ENCODE measurements around the gene PHLPP2. TPM values are rescaled to one million over a fixed set of nuclear protein-coding genes. Genes with fewer than 3 reads are reported as not detected.

PHLPP2 gene
- total RNA-seq, 2 donors from 2014 or later, result 5.0 to 21.2 TPM

DNA sequence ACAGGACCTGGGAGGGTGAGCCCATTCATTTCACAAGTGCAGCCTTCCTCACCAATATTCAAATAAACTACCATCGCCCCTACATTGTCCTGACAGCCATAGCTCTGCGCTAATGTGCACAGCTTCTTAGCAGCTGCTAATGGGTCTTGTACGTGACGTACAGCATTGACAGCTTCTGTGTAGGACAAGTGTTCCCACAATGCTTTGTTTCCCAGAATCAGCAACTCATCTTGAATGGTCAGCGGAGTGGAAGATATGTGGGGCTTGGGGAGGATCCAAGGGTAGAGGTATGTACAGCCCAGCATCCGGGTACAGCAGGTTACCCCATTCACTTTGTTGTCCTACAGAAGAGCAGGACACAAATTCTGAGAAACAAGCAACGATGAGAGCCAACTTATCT is 74.8 kb downstream of the PHLPP2 start:
- intact Hi-C loops (cut with DNase I), result no loop called here
- DNase-seq (ENCODE audit: low spot score), result no peak
- Histone ChIP-seq H3K4me3 (no peak overlapping the region), H3K4me1 (replicated peaks) (no peaks in the 10 kb centered on the region), H3K27me3 (replicated peaks; ENCODE audit: insufficient read depth) (no peaks in the 10 kb centered on the region), H3K9me3 (no peaks in the 10 kb centered on the region), H3K36me3 (no peaks in the 10 kb centered on the region), H3K27ac (no peak overlapping the region)
- 90% methylated on average over 7 of the region's 7 CpGs for WGBS
- TF ChIP-seq, protein P1, sequence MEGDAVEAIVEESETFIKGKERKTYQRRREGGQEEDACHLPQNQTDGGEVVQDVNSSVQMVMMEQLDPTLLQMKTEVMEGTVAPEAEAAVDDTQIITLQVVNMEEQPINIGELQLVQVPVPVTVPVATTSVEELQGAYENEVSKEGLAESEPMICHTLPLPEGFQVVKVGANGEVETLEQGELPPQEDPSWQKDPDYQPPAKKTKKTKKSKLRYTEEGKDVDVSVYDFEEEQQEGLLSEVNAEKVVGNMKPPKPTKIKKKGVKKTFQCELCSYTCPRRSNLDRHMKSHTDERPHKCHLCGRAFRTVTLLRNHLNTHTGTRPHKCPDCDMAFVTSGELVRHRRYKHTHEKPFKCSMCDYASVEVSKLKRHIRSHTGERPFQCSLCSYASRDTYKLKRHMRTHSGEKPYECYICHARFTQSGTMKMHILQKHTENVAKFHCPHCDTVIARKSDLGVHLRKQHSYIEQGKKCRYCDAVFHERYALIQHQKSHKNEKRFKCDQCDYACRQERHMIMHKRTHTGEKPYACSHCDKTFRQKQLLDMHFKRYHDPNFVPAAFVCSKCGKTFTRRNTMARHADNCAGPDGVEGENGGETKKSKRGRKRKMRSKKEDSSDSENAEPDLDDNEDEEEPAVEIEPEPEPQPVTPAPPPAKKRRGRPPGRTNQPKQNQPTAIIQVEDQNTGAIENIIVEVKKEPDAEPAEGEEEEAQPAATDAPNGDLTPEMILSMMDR (IDR thresholded peaks at IDR 0.05), result no peak
- TF ChIP-seq POLR2A (IDR thresholded peaks at IDR 0.05) (no peak), POLR2AphosphoS5 (IDR thresholded peaks at IDR 0.05) (no peak)

DNA sequence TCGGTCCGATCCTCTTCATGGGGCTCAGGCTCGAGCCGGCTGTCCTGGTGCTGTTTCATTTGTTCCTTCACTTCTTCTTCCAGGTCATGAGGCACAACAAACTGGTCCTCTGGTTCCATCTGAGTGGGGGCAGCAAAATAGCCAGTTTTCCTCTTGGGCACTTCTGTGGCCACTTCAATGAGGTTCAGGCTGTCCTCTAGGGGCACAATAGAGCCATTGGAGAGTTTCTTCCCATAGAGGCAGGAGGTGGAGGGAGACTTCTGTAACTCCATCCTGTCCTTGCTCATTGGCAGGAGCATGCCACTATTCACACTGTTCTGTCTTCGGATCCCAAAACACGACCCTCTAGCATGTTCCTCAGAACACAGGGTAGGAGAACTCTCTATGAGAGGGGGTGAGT is 75.6 kb downstream of the PHLPP2 start:
- Histone ChIP-seq H3K27ac (no peak overlapping the region), H3K36me3 (no peaks in the 10 kb centered on the region), H3K4me3 (no peak overlapping the region), H3K4me1 (replicated peaks) (no peaks in the 10 kb centered on the region), H3K27me3 (replicated peaks; ENCODE audit: insufficient read depth) (no peaks in the 10 kb centered on the region), H3K9me3 (no peaks in the 10 kb centered on the region)
- 92% methylated on average over 6 of the region's 6 CpGs for WGBS
- no peak for TF ChIP-seq POLR2AphosphoS5 (IDR thresholded peaks at IDR 0.05)
- TF ChIP-seq POLR2A (IDR thresholded peaks at IDR 0.05), result no peak
- TF ChIP-seq, protein P1 (IDR thresholded peaks at IDR 0.05), result no peak
- DNase-seq (ENCODE audit: low spot score), result no peak
- intact Hi-C loops (cut with DNase I), result no loop called here

DNA sequence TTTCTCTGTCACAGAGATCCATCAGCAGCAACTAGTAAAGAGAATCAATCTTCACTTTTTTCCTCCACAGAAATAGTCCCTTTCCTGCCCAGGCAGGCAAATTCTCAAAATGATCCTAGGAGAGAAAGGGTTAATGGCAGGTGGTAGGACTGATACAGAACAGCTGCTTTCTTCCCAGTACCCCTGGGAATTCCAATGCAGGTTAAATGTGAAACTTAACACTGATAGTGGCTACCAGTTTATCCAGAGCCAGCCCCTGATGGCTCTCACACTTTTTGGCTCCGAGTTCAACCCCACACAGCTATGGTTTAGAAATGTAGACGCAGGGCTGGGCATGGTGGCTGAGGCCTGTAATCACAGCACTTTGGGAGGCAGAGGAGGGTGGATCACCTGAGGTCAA is 76.3 kb downstream of the PHLPP2 start:
- TF ChIP-seq, protein P1 (IDR thresholded peaks at IDR 0.05), result no peak
- no peak for TF ChIP-seq POLR2AphosphoS5 (IDR thresholded peaks at IDR 0.05)
- no peak for TF ChIP-seq POLR2A (IDR thresholded peaks at IDR 0.05)
- no peak overlapping the region for H3K27ac ChIP-seq
- intact Hi-C loops (cut with DNase I), result no loop called here
- H3K27me3 ChIP-seq (replicated peaks; ENCODE audit: insufficient read depth), result no peaks in the 10 kb centered on the region
- no peaks in the 10 kb centered on the region for H3K36me3 ChIP-seq
- WGBS, result 89% methylated on average over 2 of the region's 2 CpGs
- H3K9me3 ChIP-seq, result no peaks in the 10 kb centered on the region
- no peak overlapping the region for H3K4me3 ChIP-seq
- DNase-seq (ENCODE audit: low spot score), result no peak
- H3K4me1 ChIP-seq (replicated peaks), result no peaks in the 10 kb centered on the region

DNA sequence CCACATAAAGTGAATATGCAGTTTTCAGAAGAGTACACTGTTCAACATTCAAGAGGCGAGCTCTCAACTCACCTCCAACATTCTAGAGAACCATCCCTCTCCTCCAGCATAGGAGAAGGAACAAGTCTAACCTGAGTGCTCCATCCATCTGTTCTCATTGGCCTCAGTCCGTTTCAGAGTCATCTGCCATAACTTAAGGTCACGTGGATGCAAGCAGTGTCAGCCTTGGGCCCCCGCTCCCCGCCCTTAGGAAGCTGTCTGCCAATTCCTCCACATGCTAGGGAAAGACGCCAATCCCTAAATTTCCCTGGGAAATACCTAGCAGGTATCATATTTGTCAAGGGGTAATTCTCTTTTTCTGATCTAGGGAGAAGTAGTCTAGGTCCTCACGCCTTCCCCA is 77.1 kb downstream of the PHLPP2 start:
- Histone ChIP-seq H3K27me3 (replicated peaks; ENCODE audit: insufficient read depth) (no peaks in the 10 kb centered on the region), H3K27ac (no peak overlapping the region), H3K4me1 (replicated peaks) (no peaks in the 10 kb centered on the region), H3K4me3 (no peak overlapping the region), H3K9me3 (no peaks in the 10 kb centered on the region), H3K36me3 (no peaks in the 10 kb centered on the region)
- intact Hi-C loops (cut with DNase I), result no loop called here
- 83% methylated on average over 7 of the region's 7 CpGs for WGBS
- TF ChIP-seq, protein P1 (IDR thresholded peaks at IDR 0.05), result no peak
- no peak for TF ChIP-seq POLR2A (IDR thresholded peaks at IDR 0.05)
- TF ChIP-seq POLR2AphosphoS5 (IDR thresholded peaks at IDR 0.05), result no peak
- no peak for DNase-seq (ENCODE audit: low spot score)

DNA sequence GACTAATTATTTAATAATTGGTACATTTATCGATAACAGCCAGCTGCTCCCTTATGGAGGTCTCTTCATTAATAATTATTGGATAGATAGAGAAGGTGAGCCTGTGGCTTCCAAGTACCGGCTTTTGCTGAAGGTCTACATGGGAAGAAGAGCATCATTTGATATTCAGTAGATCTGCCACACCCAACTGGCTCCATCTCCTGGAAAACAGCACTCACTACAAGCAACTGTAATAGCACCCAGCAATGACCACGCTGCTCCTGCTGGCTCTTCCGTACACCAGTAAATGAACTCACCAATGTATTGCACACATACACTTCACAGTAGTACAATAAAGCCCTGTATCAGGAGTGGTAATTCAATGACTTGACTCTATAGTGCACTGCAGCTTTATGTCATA is 79.1 kb downstream of the PHLPP2 start:
- Histone ChIP-seq H3K36me3 (no peaks in the 10 kb centered on the region), H3K27me3 (replicated peaks; ENCODE audit: insufficient read depth) (no peaks in the 10 kb centered on the region), H3K9me3 (no peaks in the 10 kb centered on the region), H3K27ac (no peak overlapping the region), H3K4me1 (replicated peaks) (no peaks in the 10 kb centered on the region), H3K4me3 (no peak overlapping the region)
- TF ChIP-seq POLR2A (IDR thresholded peaks at IDR 0.05), result no peak
- TF ChIP-seq, protein P1 (IDR thresholded peaks at IDR 0.05), result peak in 2 of 4 experiments; percentile 25 to 28
- no peak for TF ChIP-seq POLR2AphosphoS5 (IDR thresholded peaks at IDR 0.05)
- intact Hi-C loops (cut with DNase I), result no loop called here
- no peak for DNase-seq (ENCODE audit: low spot score)
- 77% methylated on average over 4 of the region's 4 CpGs for WGBS
